ENCODE results near the gene OSM. TPM values are rescaled to one million over a fixed set of nuclear protein-coding genes. Genes with fewer than 3 reads are reported as not detected.

Gene OSM
- polyA plus RNA-seq, 3 donors = 48.0 to 295 (median 146) TPM

GRCh38 chr22:30284666-30285065 lies 18.0 kb upstream of the OSM start:
- Histone ChIP-seq H3K4me2 (replicated peaks; ENCODE audit: extremely low read depth, low read length, poor library complexity, severe bottlenecking) (no peak overlapping the region), H3K4me1 (ENCODE audit: control insufficient read depth in 1 of 2, insufficient read depth in 2 of 2, low read length in 2 of 2) (peaks cover 49 to 70% of the 10 kb centered on the region in 2 donors), H4K20me1 (ENCODE audit: insufficient read depth, low read length) (no peaks in the 10 kb centered on the region), H2AFZ (ENCODE audit: insufficient read depth, low read depth, low read length, poor library complexity, severe bottlenecking) (no peak overlapping the region), H3K27me3 (ENCODE audit: control insufficient read depth in 2 of 2, insufficient read depth in 2 of 2, low read length in 2 of 2) (no peaks in the 10 kb centered on the region), H3K9ac (ENCODE audit: insufficient read depth, low read length, poor library complexity, severe bottlenecking) (no peak overlapping the region), H3K4me3 (replicated peaks in 1 of 3; ENCODE audit: low read depth in 2 of 3, low read length in 3 of 3) (no peak overlapping the region), H3K36me3 (replicated peaks in 1 of 2; ENCODE audit: control insufficient read depth in 1 of 2, insufficient read depth in 2 of 2, low read length in 2 of 2) (no peaks in the 10 kb centered on the region), H3K9me3 (replicated peaks in 1 of 2; ENCODE audit: control insufficient read depth in 1 of 2, insufficient read depth in 1 of 2, low read length in 2 of 2) (no peaks in the 10 kb centered on the region), H3K27ac (ENCODE audit: low read depth in 1 of 2, low read length in 2 of 2) (no peak overlapping the region), H3K79me2 (ENCODE audit: insufficient read depth, low read length) (no peaks in the 10 kb centered on the region)
- Mint-ChIP-seq H3K27me3 (ENCODE audit: low read depth in 3 of 3) (peaks cover 0 to 4% (median 2%) of the 10 kb centered on the region in 3 donors), H3K36me3 (peaks cover 4 to 9% of the 10 kb centered on the region in 2 donors), H3K4me3 (no peak overlapping the region), H3K9me3 (peaks cover 0 to 4% (median 0%) of the 10 kb centered on the region in 7 donors), H3K27ac (peak overlapping the region in 6 of 7 donors; percentile 50 to 87 (median 78)), H3K4me1 (peaks cover 62% of the 10 kb centered on the region)
- intact Hi-C loops (cut with micrococcal nuclease) = loop anchor here (5.0 to 10.0 kb wide), 3 partner anchors 43 to 180 kb away; partner anchors contain the start of gene TBC1D10A (in 1 of the 2)
- peak in 2 of 3 donors; percentile 51 to 87 for DNase-seq
- 59% methylated on average over 4 of the region's 4 CpGs for whole genome bisulfite sequencing (ENCODE audit: insufficient coverage)
- no peak for TF ChIP-seq CTCF (IDR thresholded peaks at IDR 0.05)

GRCh38 chr22:30284172-30284571 lies 17.5 kb upstream of the OSM start:
- no peaks in the 10 kb centered on the region for H4K20me1 ChIP-seq (ENCODE audit: insufficient read depth, low read length)
- peaks cover 54 to 70% of the 10 kb centered on the region in 2 donors for H3K4me1 ChIP-seq (ENCODE audit: control insufficient read depth in 1 of 2, insufficient read depth in 2 of 2, low read length in 2 of 2)
- no peak overlapping the region for H3K27ac ChIP-seq (ENCODE audit: low read depth in 1 of 2, low read length in 2 of 2)
- no peaks in the 10 kb centered on the region for H3K27me3 ChIP-seq (ENCODE audit: control insufficient read depth in 2 of 2, insufficient read depth in 2 of 2, low read length in 2 of 2)
- H2AFZ ChIP-seq (ENCODE audit: insufficient read depth, low read depth, low read length, poor library complexity, severe bottlenecking) = no peak overlapping the region
- no peaks in the 10 kb centered on the region for H3K9me3 ChIP-seq (replicated peaks in 1 of 2; ENCODE audit: control insufficient read depth in 1 of 2, insufficient read depth in 1 of 2, low read length in 2 of 2)
- WGBS (ENCODE audit: insufficient coverage) = 83% methylated on average over 6 of the region's 9 CpGs
- H3K9me3 Mint-ChIP-seq = peaks cover 0 to 4% (median 0%) of the 10 kb centered on the region in 7 donors
- no peaks in the 10 kb centered on the region for H3K36me3 ChIP-seq (replicated peaks in 1 of 2; ENCODE audit: control insufficient read depth in 1 of 2, insufficient read depth in 2 of 2, low read length in 2 of 2)
- H3K4me3 ChIP-seq (replicated peaks in 1 of 3; ENCODE audit: low read depth in 2 of 3, low read length in 3 of 3) = no peak overlapping the region
- H3K27me3 Mint-ChIP-seq (ENCODE audit: low read depth in 3 of 3) = peaks cover 0 to 4% (median 2%) of the 10 kb centered on the region in 3 donors
- intact Hi-C loops (cut with micrococcal nuclease) = loop anchor here in 1 of 2 donors (10.0 kb wide), 1 partner anchor 179 kb away; no protein-coding TSS in a partner anchor
- no peak overlapping the region for H3K9ac ChIP-seq (ENCODE audit: insufficient read depth, low read length, poor library complexity, severe bottlenecking)
- H3K36me3 Mint-ChIP-seq = peaks cover 4 to 9% of the 10 kb centered on the region in 2 donors
- H3K4me3 Mint-ChIP-seq = no peak overlapping the region
- DNase-seq = no peak
- peak overlapping the region in 4 of 7 donors; percentile 35 to 78 (median 53) for H3K27ac Mint-ChIP-seq
- no peaks in the 10 kb centered on the region for H3K79me2 ChIP-seq (ENCODE audit: insufficient read depth, low read length)
- H3K4me2 ChIP-seq (replicated peaks; ENCODE audit: extremely low read depth, low read length, poor library complexity, severe bottlenecking) = no peak overlapping the region
- H3K4me1 Mint-ChIP-seq = peaks cover 67% of the 10 kb centered on the region
- no peak for TF ChIP-seq CTCF (IDR thresholded peaks at IDR 0.05)

All from CD14-positive monocyte (primary cell).